ENCODE results near the gene ZFP69B. TPM values are rescaled to one million over a fixed set of nuclear protein-coding genes. Genes with fewer than 3 reads are reported as not detected.

Gene ZFP69B
- total and polyA plus RNA-seq, 2 donors (not counting 1 experiment from before 2014, with no cell fraction given) = 1.0 to 10.8 TPM

DNA sequence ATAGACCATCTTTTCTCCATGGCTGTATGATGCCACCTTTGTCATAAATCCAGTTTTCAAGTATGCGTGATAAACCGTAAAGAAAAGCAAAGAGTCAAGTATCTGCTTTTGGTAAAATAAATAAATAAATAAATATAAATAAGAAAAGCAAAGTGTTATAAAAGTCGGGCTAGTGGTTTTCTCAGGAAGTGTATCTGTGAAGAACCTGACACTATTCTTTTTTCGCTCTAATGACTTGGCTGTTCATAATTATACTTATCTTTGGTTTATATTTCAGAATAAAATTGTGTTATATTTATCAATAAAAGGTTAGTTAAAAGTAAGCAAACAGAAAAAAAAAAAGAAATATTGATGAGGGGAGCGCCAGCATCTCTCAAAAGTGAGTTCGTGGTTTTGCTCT is 57.7 kb downstream of the ZFP69B start:
- Histone ChIP-seq H3K9ac (ENCODE audit: low read length) (peak overlapping the region; percentile 83), H3K4me3 (ENCODE audit: control extremely low read depth in 1 of 5, extremely low read depth in 1 of 5, insufficient read depth in 1 of 5, low read depth in 2 of 5, low read length in 4 of 5) (peak overlapping the region; percentile 36 to 94 (median 88)), H3K9me3 (ENCODE audit: control extremely low read depth in 1 of 3, control insufficient read depth in 2 of 3, insufficient read depth in 1 of 3, low read length in 2 of 3) (peaks cover 1 to 35% (median 15%) of the 10 kb centered on the region in 3 donors), H3K27me3 (replicated peaks in 1 of 4; ENCODE audit: control extremely low read depth in 1 of 4, control insufficient read depth in 3 of 4, insufficient read depth in 4 of 4, low read length in 3 of 4) (no peaks in the 10 kb centered on the region), H4K20me1 (ENCODE audit: control insufficient read depth, insufficient read depth, low read length, poor library complexity, severe bottlenecking) (no peaks in the 10 kb centered on the region), H2AFZ (ENCODE audit: insufficient read depth, low read depth, low read length, poor library complexity, severe bottlenecking) (peak overlapping the region; percentile 95), H3K4me1 (ENCODE audit: control insufficient read depth in 2 of 2, insufficient read depth in 2 of 2, low read length in 2 of 2) (peaks cover 6 to 16% of the 10 kb centered on the region in 2 donors), H3K27ac (ENCODE audit: low read length in 2 of 2) (peak overlapping the region; percentile 52 to 53), H3K4me2 (replicated peaks; ENCODE audit: low read depth, low read length, poor library complexity, severe bottlenecking) (peak overlapping the region; percentile 88), H3K79me2 (ENCODE audit: control insufficient read depth, insufficient read depth, low read length) (peaks cover 35% of the 10 kb centered on the region), H3K36me3 (replicated peaks in 1 of 2; ENCODE audit: control extremely low read depth in 1 of 2, control insufficient read depth in 1 of 2, extremely low read depth in 1 of 2, insufficient read depth in 2 of 2, low read length in 1 of 2) (peaks cover 0 to 2% of the 10 kb centered on the region in 2 experiments)
- TF ChIP-seq EZH2 (IDR thresholded peaks at IDR 0.05; ENCODE audit: borderline replicate concordance, insufficient read depth, low read depth, low read length, poor library complexity, severe bottlenecking) = no peak
- TF ChIP-seq, protein P1, sequence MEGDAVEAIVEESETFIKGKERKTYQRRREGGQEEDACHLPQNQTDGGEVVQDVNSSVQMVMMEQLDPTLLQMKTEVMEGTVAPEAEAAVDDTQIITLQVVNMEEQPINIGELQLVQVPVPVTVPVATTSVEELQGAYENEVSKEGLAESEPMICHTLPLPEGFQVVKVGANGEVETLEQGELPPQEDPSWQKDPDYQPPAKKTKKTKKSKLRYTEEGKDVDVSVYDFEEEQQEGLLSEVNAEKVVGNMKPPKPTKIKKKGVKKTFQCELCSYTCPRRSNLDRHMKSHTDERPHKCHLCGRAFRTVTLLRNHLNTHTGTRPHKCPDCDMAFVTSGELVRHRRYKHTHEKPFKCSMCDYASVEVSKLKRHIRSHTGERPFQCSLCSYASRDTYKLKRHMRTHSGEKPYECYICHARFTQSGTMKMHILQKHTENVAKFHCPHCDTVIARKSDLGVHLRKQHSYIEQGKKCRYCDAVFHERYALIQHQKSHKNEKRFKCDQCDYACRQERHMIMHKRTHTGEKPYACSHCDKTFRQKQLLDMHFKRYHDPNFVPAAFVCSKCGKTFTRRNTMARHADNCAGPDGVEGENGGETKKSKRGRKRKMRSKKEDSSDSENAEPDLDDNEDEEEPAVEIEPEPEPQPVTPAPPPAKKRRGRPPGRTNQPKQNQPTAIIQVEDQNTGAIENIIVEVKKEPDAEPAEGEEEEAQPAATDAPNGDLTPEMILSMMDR (IDR thresholded peaks at IDR 0.05) = no peak
- 8% methylated on average over 2 of the region's 6 CpGs for WGBS (ENCODE audit: insufficient coverage)
- peaks cover 20% of the 10 kb centered on the region for H3K4me1 Mint-ChIP-seq
- ATAC-seq (ENCODE audit: low read depth) (no peak), DNase-seq (no peak)
- peaks cover 7% of the 10 kb centered on the region for H3K9me3 Mint-ChIP-seq (ENCODE audit: insufficient read depth)
- intact Hi-C loops (cut with micrococcal nuclease) = loop anchor here (1.0 kb wide), 2 partner anchors 23 to 31 kb away; partner anchors contain the start of genes ZFP69 and ZNF684
- peak overlapping the region; percentile 93 for H3K4me3 Mint-ChIP-seq
- ChIA-PET POLR2A (interaction anchor here (0.9 kb wide), 1 partner anchor 547 kb away, joined by 3 read pairs; no protein-coding TSS in a partner anchor), CTCF (interaction anchor here (2.9 kb wide), 1 partner anchor 25 kb away, joined by 16 read pairs; no protein-coding TSS in a partner anchor)
- H3K27me3 Mint-ChIP-seq = no peaks in the 10 kb centered on the region
- peak overlapping the region; percentile 85 for H3K27ac Mint-ChIP-seq
